ENCODE data around the gene PSEN2. TPM values are rescaled to one million over a fixed set of nuclear protein-coding genes. Genes with fewer than 3 reads are reported as not detected.
"Not testable (repeated sequence)": the region's sequence is repeated elsewhere in the genome, so short reads cannot be mapped to it uniquely, and the experiment has no call there.

Gene PSEN2
- total and polyA plus RNA-seq, 4 donors = 24.1 to 33.9 (median 27.7) TPM

DNA sequence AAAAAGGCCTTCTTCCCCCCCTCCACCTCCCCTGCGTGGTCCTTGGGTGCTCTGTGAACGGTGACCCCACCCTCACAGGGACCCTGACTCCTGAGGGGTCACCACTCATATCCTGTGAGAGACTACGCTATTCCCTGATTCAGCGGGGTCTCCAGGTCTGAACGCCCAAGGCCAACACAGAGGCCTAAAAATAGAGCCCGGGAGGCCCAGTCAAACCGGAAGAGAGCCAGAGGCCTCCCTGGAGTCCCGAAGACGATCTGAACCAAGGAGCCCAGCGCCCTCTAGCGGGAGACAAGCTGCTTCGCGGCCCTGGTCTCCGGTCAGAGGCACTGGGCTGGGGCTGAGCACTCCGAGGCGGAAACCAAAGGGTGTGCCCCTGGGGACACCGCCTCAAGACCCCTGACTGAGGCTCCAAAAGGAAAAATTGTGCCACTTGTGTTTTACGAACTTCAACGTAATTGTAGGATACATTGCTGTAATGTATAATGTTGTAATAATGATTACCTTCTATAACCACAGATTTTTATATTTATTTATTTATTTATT is 42.4 kb upstream of the PSEN2 start:
- peak overlapping the region; percentile 70 for H3K27ac ChIP-seq (ENCODE audit: low read depth, low read length)
- H3K4me3 ChIP-seq (ENCODE audit: low read depth, low read length) = peak overlapping the region; percentile 4

DNA sequence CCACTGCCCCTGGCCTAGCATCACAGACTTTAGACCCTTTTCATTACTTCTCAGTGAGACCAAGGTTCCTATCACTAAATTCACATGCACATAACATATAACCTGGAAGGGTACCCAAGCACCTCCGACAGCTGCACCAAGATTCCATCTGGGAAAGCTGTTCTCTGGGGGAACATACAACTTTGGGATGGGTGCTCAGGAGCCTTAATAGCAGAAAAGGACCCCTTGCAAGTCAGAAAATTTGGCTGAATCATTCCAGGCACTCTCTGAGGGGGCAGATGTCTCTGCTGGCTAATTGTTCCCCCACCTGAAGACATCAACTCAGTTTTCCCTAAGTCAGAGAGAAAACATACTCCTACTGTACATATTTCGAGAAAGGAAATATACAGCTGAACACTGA is 41.3 kb upstream of the PSEN2 start:
- H3K36me3 ChIP-seq (ENCODE audit: control insufficient read depth, insufficient read depth, low read length) = no peaks in the 10 kb centered on the region
- WGBS (ENCODE audit: insufficient coverage) = no CpG with 5 or more reads among the region's 2 CpGs
- no peak for DNase-seq (ENCODE audit: low read depth in 4 of 6, low spot score in 6 of 6)
- H3K9me3 ChIP-seq (ENCODE audit: control insufficient read depth, insufficient read depth, low read length) = no peaks in the 10 kb centered on the region
- no peaks in the 10 kb centered on the region for H3K27me3 ChIP-seq (ENCODE audit: control insufficient read depth, insufficient read depth, low read length)
- no peak overlapping the region for H3K27ac ChIP-seq (ENCODE audit: low read depth, low read length)
- peaks cover 9% of the 10 kb centered on the region for H3K4me1 ChIP-seq (ENCODE audit: control insufficient read depth, insufficient read depth, low read length)
- no peak overlapping the region for H3K4me3 ChIP-seq (ENCODE audit: low read depth, low read length)

More for the DNA sequence above, 42.4 kb upstream of the PSEN2 start:
- Histone ChIP-seq H3K36me3 (ENCODE audit: control insufficient read depth, insufficient read depth, low read length) (no peaks in the 10 kb centered on the region), H3K9me3 (ENCODE audit: control insufficient read depth, insufficient read depth, low read length) (no peaks in the 10 kb centered on the region), H3K4me1 (ENCODE audit: control insufficient read depth, insufficient read depth, low read length) (peaks cover 9% of the 10 kb centered on the region), H3K27me3 (ENCODE audit: control insufficient read depth, insufficient read depth, low read length) (no peaks in the 10 kb centered on the region)
- peak in 5 of 6 donors; percentile 81 to 96 (median 89) for DNase-seq (ENCODE audit: low read depth in 4 of 6, low spot score in 6 of 6)
- 5% methylated on average over 15 of the region's 19 CpGs for WGBS (ENCODE audit: insufficient coverage)

DNA sequence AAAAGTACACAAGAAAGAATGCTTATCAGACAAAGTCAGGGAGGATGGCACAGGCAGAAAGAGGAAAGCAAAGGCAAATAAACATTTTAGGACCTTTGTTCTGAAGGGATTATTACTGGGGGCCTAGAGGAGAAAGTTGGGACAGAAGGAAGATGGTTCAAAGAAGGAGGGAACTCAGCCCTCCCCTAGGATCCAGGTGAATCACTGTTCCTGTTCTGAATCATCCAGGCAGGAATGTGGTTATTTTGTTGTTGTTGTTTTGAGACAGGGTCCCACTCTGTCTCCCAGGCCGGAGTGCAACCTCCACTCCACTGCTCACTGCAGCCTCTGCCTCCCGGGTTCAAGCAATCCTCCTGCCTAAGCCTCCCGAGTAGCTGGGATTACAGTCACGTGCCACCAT is 38.5 kb upstream of the PSEN2 start:
- no peaks in the 10 kb centered on the region for H3K9me3 ChIP-seq (ENCODE audit: control insufficient read depth, insufficient read depth, low read length)
- no peak overlapping the region for H3K27ac ChIP-seq (ENCODE audit: low read depth, low read length)
- DNase-seq (ENCODE audit: low read depth in 4 of 6, low spot score in 6 of 6) = no peak
- H3K4me3 ChIP-seq (ENCODE audit: low read depth, low read length) = no peak overlapping the region
- H3K27me3 ChIP-seq (ENCODE audit: control insufficient read depth, insufficient read depth, low read length) = no peaks in the 10 kb centered on the region
- no peaks in the 10 kb centered on the region for H3K36me3 ChIP-seq (ENCODE audit: control insufficient read depth, insufficient read depth, low read length)
- peaks cover 9% of the 10 kb centered on the region for H3K4me1 ChIP-seq (ENCODE audit: control insufficient read depth, insufficient read depth, low read length)
- 100% methylated on average over 2 of the region's 4 CpGs for WGBS (ENCODE audit: insufficient coverage)

- Histone ChIP-seq H3K36me3 (ENCODE audit: control insufficient read depth, insufficient read depth, low read length) (no peaks in the 10 kb centered on the region), H3K9me3 (ENCODE audit: control insufficient read depth, insufficient read depth, low read length) (no peaks in the 10 kb centered on the region), H3K27ac (ENCODE audit: low read depth, low read length) (no peak overlapping the region), H3K4me1 (ENCODE audit: control insufficient read depth, insufficient read depth, low read length) (peaks cover 7% of the 10 kb centered on the region), H3K27me3 (ENCODE audit: control insufficient read depth, insufficient read depth, low read length) (no peaks in the 10 kb centered on the region), H3K4me3 (ENCODE audit: low read depth, low read length) (no peak overlapping the region)
- 95% methylated on average over 8 of the region's 9 CpGs for WGBS (ENCODE audit: insufficient coverage)
- DNase-seq (ENCODE audit: low read depth in 4 of 6, low spot score in 6 of 6) = no peak
Measured at GRCh38 chr1:226832613-226833012, 37.8 kb upstream of the PSEN2 start.

- not testable (repeated sequence) for H3K27ac ChIP-seq (ENCODE audit: low read depth, low read length); H3K27me3 ChIP-seq (ENCODE audit: control insufficient read depth, insufficient read depth, low read length); H3K4me1 ChIP-seq (ENCODE audit: control insufficient read depth, insufficient read depth, low read length); H3K9me3 ChIP-seq (ENCODE audit: control insufficient read depth, insufficient read depth, low read length); H3K4me3 ChIP-seq (ENCODE audit: low read depth, low read length); DNase-seq (ENCODE audit: low read depth in 4 of 6, low spot score in 6 of 6); H3K36me3 ChIP-seq (ENCODE audit: control insufficient read depth, insufficient read depth, low read length)
- WGBS (ENCODE audit: insufficient coverage) = 44% methylated on average over 6 of the region's 6 CpGs
Measured at GRCh38 chr1:226834179-226834578, 36.2 kb upstream of the PSEN2 start.

- H3K4me3 ChIP-seq (ENCODE audit: low read depth, low read length); H3K27ac ChIP-seq (ENCODE audit: low read depth, low read length); DNase-seq (ENCODE audit: low read depth in 4 of 6, low spot score in 6 of 6); H3K36me3 ChIP-seq (ENCODE audit: control insufficient read depth, insufficient read depth, low read length); H3K4me1 ChIP-seq (ENCODE audit: control insufficient read depth, insufficient read depth, low read length); H3K27me3 ChIP-seq (ENCODE audit: control insufficient read depth, insufficient read depth, low read length); H3K9me3 ChIP-seq (ENCODE audit: control insufficient read depth, insufficient read depth, low read length): not testable (repeated sequence)
- WGBS (ENCODE audit: insufficient coverage) = 94% methylated on average over 7 of the region's 7 CpGs
Measured at GRCh38 chr1:226835396-226835795, 35.0 kb upstream of the PSEN2 start.

GRCh38 chr1:226837966-226838365 is 32.5 kb upstream of the PSEN2 start:
- H3K27ac ChIP-seq (ENCODE audit: low read depth, low read length); DNase-seq (ENCODE audit: low read depth in 4 of 6, low spot score in 6 of 6); H3K36me3 ChIP-seq (ENCODE audit: control insufficient read depth, insufficient read depth, low read length); H3K4me3 ChIP-seq (ENCODE audit: low read depth, low read length); H3K27me3 ChIP-seq (ENCODE audit: control insufficient read depth, insufficient read depth, low read length); H3K9me3 ChIP-seq (ENCODE audit: control insufficient read depth, insufficient read depth, low read length); H3K4me1 ChIP-seq (ENCODE audit: control insufficient read depth, insufficient read depth, low read length): not testable (repeated sequence)
- WGBS (ENCODE audit: insufficient coverage) = 93% methylated on average over 2 of the region's 2 CpGs

DNA sequence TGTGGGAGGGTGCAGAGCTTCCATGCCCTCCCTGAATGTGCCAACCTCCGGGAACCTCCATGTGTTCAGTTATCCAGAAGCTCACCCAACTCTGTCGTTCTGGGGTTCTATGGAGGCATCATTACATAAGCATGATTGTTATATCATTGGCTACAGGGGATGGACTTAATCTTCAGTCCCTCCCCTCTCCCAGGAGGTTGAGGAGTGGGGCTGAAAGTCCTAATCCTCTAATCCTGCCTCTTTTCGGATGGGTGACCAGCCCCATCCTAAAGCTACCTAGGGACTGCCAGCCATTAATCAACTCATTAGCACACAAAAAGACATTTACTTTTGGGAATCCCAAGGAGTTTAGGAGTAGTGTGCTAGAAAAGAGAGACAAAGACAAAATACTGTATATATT is 32.0 kb upstream of the PSEN2 start:
- Histone ChIP-seq H3K9me3 (ENCODE audit: control insufficient read depth, insufficient read depth, low read length) (no peaks in the 10 kb centered on the region), H3K27ac (ENCODE audit: low read depth, low read length) (no peak overlapping the region), H3K36me3 (ENCODE audit: control insufficient read depth, insufficient read depth, low read length) (no peaks in the 10 kb centered on the region), H3K27me3 (ENCODE audit: control insufficient read depth, insufficient read depth, low read length) (no peaks in the 10 kb centered on the region), H3K4me1 (ENCODE audit: control insufficient read depth, insufficient read depth, low read length) (no peaks in the 10 kb centered on the region), H3K4me3 (ENCODE audit: low read depth, low read length) (no peak overlapping the region)
- DNase-seq (ENCODE audit: low read depth in 4 of 6, low spot score in 6 of 6) = no peak
- WGBS (ENCODE audit: insufficient coverage) = 100% methylated on average over 1 of the region's 3 CpGs

- no peak for DNase-seq (ENCODE audit: low read depth in 4 of 6, low spot score in 6 of 6)
- Histone ChIP-seq H3K36me3 (ENCODE audit: control insufficient read depth, insufficient read depth, low read length) (no peaks in the 10 kb centered on the region), H3K27ac (ENCODE audit: low read depth, low read length) (no peak overlapping the region), H3K4me3 (ENCODE audit: low read depth, low read length) (no peak overlapping the region), H3K4me1 (ENCODE audit: control insufficient read depth, insufficient read depth, low read length) (no peaks in the 10 kb centered on the region), H3K27me3 (ENCODE audit: control insufficient read depth, insufficient read depth, low read length) (no peaks in the 10 kb centered on the region), H3K9me3 (ENCODE audit: control insufficient read depth, insufficient read depth, low read length) (no peaks in the 10 kb centered on the region)
Measured at GRCh38 chr1:226845624-226846023, 24.8 kb upstream of the PSEN2 start.

- H3K9me3 ChIP-seq (ENCODE audit: control insufficient read depth, insufficient read depth, low read length) = no peaks in the 10 kb centered on the region
Measured at GRCh38 chr1:226846786-226847185, 23.6 kb upstream of the PSEN2 start.

More at GRCh38 chr1:226846786-226847185, 23.6 kb upstream of the PSEN2 start:
- no peaks in the 10 kb centered on the region for H3K4me1 ChIP-seq (ENCODE audit: control insufficient read depth, insufficient read depth, low read length)
- no peaks in the 10 kb centered on the region for H3K27me3 ChIP-seq (ENCODE audit: control insufficient read depth, insufficient read depth, low read length)
- no peak overlapping the region for H3K4me3 ChIP-seq (ENCODE audit: low read depth, low read length)
- WGBS (ENCODE audit: insufficient coverage) = 83% methylated on average over 1 of the region's 1 CpG
- H3K27ac ChIP-seq (ENCODE audit: low read depth, low read length) = no peak overlapping the region
- DNase-seq (ENCODE audit: low read depth in 4 of 6, low spot score in 6 of 6) = no peak
- no peaks in the 10 kb centered on the region for H3K36me3 ChIP-seq (ENCODE audit: control insufficient read depth, insufficient read depth, low read length)

Data from spinal cord (tissue), 10 donors.